DOHH2 (cell line): Measurements from ENCODE around the gene ZFAND4.

Experiments
- EZH2phosphoT487 ChIP-seq: fragments of 200-600 bp; sonication (generic); IDR thresholded peaks from 2 replicates; pipeline ENCODE4 v1.6.1; 2017; ENCODE audit warnings: borderline replicate concordance, mild to moderate bottlenecking, antibody characterized with exemption, low read length, moderate library complexity, mixed read lengths
- TF ChIP-seq, protein P1 (sequence below): fragments of 200-600 bp; sonication (generic); IDR thresholded peaks from one replicate; pipeline ENCODE4 v1.5.1; 2014; ENCODE audit warnings: antibody characterized with exemption, mild to moderate bottlenecking, low read depth, low read length; ENCODE audit not compliant: poor library complexity, severe bottlenecking

DNA sequence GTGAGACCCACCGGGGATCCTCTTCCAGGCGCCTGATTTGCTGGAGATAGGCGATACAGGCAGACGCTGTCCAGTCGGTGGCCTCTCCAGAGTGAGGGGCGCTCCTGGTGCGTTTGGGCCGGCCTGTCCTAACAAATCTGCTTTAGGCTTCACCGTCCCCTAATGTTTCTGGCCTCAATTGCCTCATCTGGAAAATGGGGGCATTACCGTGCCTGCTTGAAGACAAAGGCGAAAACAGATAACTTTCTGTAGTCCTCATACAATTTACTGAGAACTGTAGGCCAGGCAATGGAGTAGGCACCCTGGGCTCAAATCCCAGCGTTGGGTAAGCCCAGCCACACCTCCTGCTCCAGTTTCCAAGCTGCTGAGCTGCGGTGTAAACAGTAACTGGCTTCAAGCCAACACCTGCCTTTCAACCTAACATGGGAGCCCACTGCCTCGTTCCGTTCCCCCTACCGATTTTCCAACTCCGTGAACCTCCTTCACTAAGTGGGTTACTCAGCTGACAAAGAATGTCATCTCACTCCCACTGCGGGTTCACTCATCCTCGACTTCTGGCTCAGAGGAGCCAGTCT is 589 bp upstream of the ZFAND4 start:
- TF ChIP-seq, protein P1, sequence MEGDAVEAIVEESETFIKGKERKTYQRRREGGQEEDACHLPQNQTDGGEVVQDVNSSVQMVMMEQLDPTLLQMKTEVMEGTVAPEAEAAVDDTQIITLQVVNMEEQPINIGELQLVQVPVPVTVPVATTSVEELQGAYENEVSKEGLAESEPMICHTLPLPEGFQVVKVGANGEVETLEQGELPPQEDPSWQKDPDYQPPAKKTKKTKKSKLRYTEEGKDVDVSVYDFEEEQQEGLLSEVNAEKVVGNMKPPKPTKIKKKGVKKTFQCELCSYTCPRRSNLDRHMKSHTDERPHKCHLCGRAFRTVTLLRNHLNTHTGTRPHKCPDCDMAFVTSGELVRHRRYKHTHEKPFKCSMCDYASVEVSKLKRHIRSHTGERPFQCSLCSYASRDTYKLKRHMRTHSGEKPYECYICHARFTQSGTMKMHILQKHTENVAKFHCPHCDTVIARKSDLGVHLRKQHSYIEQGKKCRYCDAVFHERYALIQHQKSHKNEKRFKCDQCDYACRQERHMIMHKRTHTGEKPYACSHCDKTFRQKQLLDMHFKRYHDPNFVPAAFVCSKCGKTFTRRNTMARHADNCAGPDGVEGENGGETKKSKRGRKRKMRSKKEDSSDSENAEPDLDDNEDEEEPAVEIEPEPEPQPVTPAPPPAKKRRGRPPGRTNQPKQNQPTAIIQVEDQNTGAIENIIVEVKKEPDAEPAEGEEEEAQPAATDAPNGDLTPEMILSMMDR = no peak
- no peak for TF ChIP-seq EZH2phosphoT487
